Mucosa of rectum (tissue), 2 donors: ENCODE data around the gene LPAR6.

Experiments used
- H3K27ac ChIP-seq, 2 donors: one replicate each; pipeline ENCODE4 v1.7.0; 2013; ENCODE audit warnings: inconsistent platforms in 2 of 2, low read depth in 2 of 2, low read length in 2 of 2
- H3K27me3 ChIP-seq, 2 donors: one replicate each; pipeline ENCODE4 v1.7.0; 2013; ENCODE audit warnings: low read length in 2 of 2; ENCODE audit not compliant: control insufficient read depth in 2 of 2, insufficient read depth in 2 of 2
- H3K36me3 ChIP-seq, 2 donors: one replicate each; pipeline ENCODE4 v1.7.0; 2013; ENCODE audit warnings: low read length in 2 of 2; ENCODE audit not compliant: control insufficient read depth in 2 of 2, insufficient read depth in 2 of 2
- H3K4me1 ChIP-seq, 2 donors: one replicate each; pipeline ENCODE4 v1.7.0; 2013; ENCODE audit warnings: low read length in 2 of 2, mild to moderate bottlenecking in 1 of 2; ENCODE audit not compliant: control insufficient read depth in 2 of 2, insufficient read depth in 2 of 2
- H3K4me3 ChIP-seq, 2 donors: one replicate each; pipeline ENCODE4 v1.7.0; 2013; ENCODE audit warnings: low read length in 2 of 2
- H3K9ac ChIP-seq, 2 donors: one replicate each; pipeline ENCODE4 v1.7.0; 2013; ENCODE audit warnings: low read length in 2 of 2, low read depth in 1 of 2, mild to moderate bottlenecking in 1 of 2
- H3K9me3 ChIP-seq, 2 donors: one replicate each; pipeline ENCODE4 v1.7.0; 2013; ENCODE audit warnings: low read length in 2 of 2; ENCODE audit not compliant: control insufficient read depth in 2 of 2
- donor health status: healthy.
- donor health status: Normal muscosa, but diverticular disease.

LPAR6 gene

GRCh38 chr13:48383384-48383783 is 29.5 kb downstream of the LPAR6 start:
- no peaks in the 10 kb centered on the region for H3K9me3 ChIP-seq

GRCh38 chr13:48380581-48380980 is 32.3 kb downstream of the LPAR6 start:
- Histone ChIP-seq H3K9me3 (no peaks in the 10 kb centered on the region), H3K4me1 (no peaks in the 10 kb centered on the region), H3K4me3 (no peak overlapping the region), H3K9ac (no peak overlapping the region), H3K27me3 (no peaks in the 10 kb centered on the region), H3K36me3 (peaks cover 0 to 7% of the 10 kb centered on the region in 2 donors), H3K27ac (no peak overlapping the region)

More at GRCh38 chr13:48383384-48383783, 29.5 kb downstream of the LPAR6 start:
- H3K27ac ChIP-seq, result no peak overlapping the region
- no peaks in the 10 kb centered on the region for H3K27me3 ChIP-seq
- no peak overlapping the region for H3K9ac ChIP-seq
- H3K36me3 ChIP-seq, result peaks cover 0 to 2% of the 10 kb centered on the region in 2 donors
- H3K4me3 ChIP-seq, result no peak overlapping the region
- H3K4me1 ChIP-seq, result no peaks in the 10 kb centered on the region

DNA sequence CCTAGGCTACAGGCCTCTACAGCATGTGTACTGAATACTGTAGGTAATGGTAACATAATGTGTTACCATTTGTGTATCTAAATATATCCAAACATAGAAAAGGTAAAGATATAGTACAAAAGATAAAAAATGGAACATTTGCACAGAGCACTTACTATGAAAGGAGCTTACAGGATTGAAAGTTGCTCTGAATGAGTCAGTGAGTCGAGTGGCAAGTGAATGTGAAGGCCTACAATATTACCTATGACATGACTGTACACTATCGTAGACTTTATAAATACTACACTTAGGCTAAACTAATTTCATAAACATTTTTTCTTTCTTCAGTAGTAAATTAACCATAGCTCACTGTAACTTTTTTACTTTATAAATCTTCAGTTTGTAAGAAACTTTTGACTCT is 35.1 kb downstream of the LPAR6 start:
- H3K4me3 ChIP-seq, result no peak overlapping the region
- no peaks in the 10 kb centered on the region for H3K4me1 ChIP-seq
- no peak overlapping the region for H3K9ac ChIP-seq
- H3K27ac ChIP-seq, result no peak overlapping the region
- H3K27me3 ChIP-seq, result no peaks in the 10 kb centered on the region
- H3K9me3 ChIP-seq, result no peaks in the 10 kb centered on the region
- H3K36me3 ChIP-seq, result peaks cover 6 to 7% of the 10 kb centered on the region in 2 donors

- Histone ChIP-seq H3K9me3 (no peaks in the 10 kb centered on the region), H3K4me3 (no peak overlapping the region), H3K27ac (no peak overlapping the region), H3K36me3 (peaks cover 0 to 6% of the 10 kb centered on the region in 2 donors), H3K27me3 (no peaks in the 10 kb centered on the region), H3K9ac (no peak overlapping the region), H3K4me1 (no peaks in the 10 kb centered on the region)
Measured at GRCh38 chr13:48370815-48371214, 42.1 kb downstream of the LPAR6 start.

GRCh38 chr13:48369988-48370387 is 42.9 kb downstream of the LPAR6 start:
- Histone ChIP-seq H3K27ac (no peak overlapping the region), H3K27me3 (no peaks in the 10 kb centered on the region), H3K9me3 (no peaks in the 10 kb centered on the region), H3K36me3 (peaks cover 0 to 6% of the 10 kb centered on the region in 2 donors), H3K4me1 (no peaks in the 10 kb centered on the region), H3K9ac (no peak overlapping the region), H3K4me3 (no peak overlapping the region)
